A549 (cell line): ENCODE measurements around the gene PARD6B. TPM values are rescaled to one million over a fixed set of nuclear protein-coding genes. Genes with fewer than 3 reads are reported as not detected.

Experiments used
- ATAC-seq, 2 experiments: fragments of 200-7000 bp in 1 of 2; fragments of >200 bp in 1 of 2; cut with Nextera tagmentation in 1 of 2; cut with Tn5 transposase in 1 of 2; 3 replicates each; pipeline versions ENCODE4 v1.8.0 to v1.9.1; 2018 to 2020; ENCODE audit warnings: mild to moderate bottlenecking in 1 of 2, moderate library complexity in 1 of 2
- CTCF ChIA-PET: fragments of 300-600 bp; sonication (Branson Sonifier 250); formaldehyde crosslinking; extraction: SDS; loops from one replicate; lab custom pipeline; 2021; ENCODE audit warnings: antibody characterized with exemption, inconsistent platforms; lab: Yijun Ruan, JAX
- POLR2A ChIA-PET: fragments of 350-600 bp; formaldehyde crosslinking; extraction: SDS; loops from one replicate; lab custom pipeline; 2021; ENCODE audit warnings: antibody characterized with exemption, inconsistent platforms; lab: Yijun Ruan, JAX
- DNase-seq, 2 experiments: peaks; one replicate each; pipeline versions ENCODE4 v3.0.0 to v3.0.0-alpha.2; 2011 to 2016; ENCODE audit warnings: low read depth in 1 of 2, low spot score in 1 of 2
- FAIRE-seq: peaks from 2 replicates; lab custom pipeline; 2011; peaks lifted over from hg19 to GRCh38; lab: Jason Lieb, UNC
- H3K27ac ChIP-seq, 2 experiments: fragments of >200 bp; sonication (Bioruptor Twin); formaldehyde crosslinking; 3 replicates each; pipeline ENCODE4 v1.5.1; 2016 to 2017
- H3K4me1 ChIP-seq: fragments of >200 bp; sonication (Bioruptor Twin); formaldehyde crosslinking; 3 replicates; pipeline ENCODE4 v1.6.1; 2016
- H3K4me2 ChIP-seq: fragments of >200 bp; sonication (Bioruptor Twin); formaldehyde crosslinking; 3 replicates; pipeline ENCODE4 v1.6.1; 2016
- H3K4me3 ChIP-seq: fragments of >200 bp; sonication (Bioruptor Twin); formaldehyde crosslinking; 3 replicates; pipeline ENCODE4 v1.5.1; 2016
- H3K9me3 ChIP-seq: fragments of >200 bp; sonication (Bioruptor Twin); formaldehyde crosslinking; 3 replicates; pipeline ENCODE4 v1.6.1; 2016
- BCL3 ChIP-seq: fragments of >200 bp; sonication (Bioruptor Twin); formaldehyde crosslinking; IDR thresholded peaks from 3 replicates; pipeline ENCODE4 v1.6.1; 2016
- BHLHE40 ChIP-seq: IDR thresholded peaks from 2 replicates; pipeline ENCODE4 v1.6.1; 2012; ENCODE audit warnings: low read depth, low read length, inconsistent platforms
- CEBPB ChIP-seq, 2 experiments: fragments of >200 bp in 1 of 2; sonication (Bioruptor Twin) in 1 of 2; formaldehyde crosslinking in 1 of 2; IDR thresholded peaks; 2 replicates each; pipeline ENCODE4 v1.6.1; 2012 to 2016
- EHF ChIP-seq: fragments of 250-450 bp; sonication (Bioruptor Pico); IDR thresholded peaks from 2 replicates; pipeline ENCODE4 v1.5.0; 2020; ENCODE audit warnings: mild to moderate bottlenecking
- ELK1 ChIP-seq: fragments of 150-350 bp; IDR thresholded peaks from 2 replicates; pipeline ENCODE4 v1.6.1; 2014; ENCODE audit warnings: low read depth, mild to moderate bottlenecking, low read length
- EP300 ChIP-seq, 2 experiments: fragments of >200 bp; sonication (Bioruptor Twin); formaldehyde crosslinking; IDR thresholded peaks; 2 replicates in 1 of 2; 3 replicates in 1 of 2; pipeline ENCODE4 v1.6.1; 2016 to 2017
- FOSB ChIP-seq: fragments of 250-450 bp; sonication (Bioruptor Pico); IDR thresholded peaks from 2 replicates; pipeline ENCODE4 v1.5.0; 2020; ENCODE audit warnings: mild to moderate bottlenecking, moderate library complexity
- HDAC2 ChIP-seq: fragments of 200-600 bp; sonication (generic); IDR thresholded peaks from 2 replicates; pipeline ENCODE4 v1.6.1; 2016
- HEYL ChIP-seq: fragments of 250-450 bp; sonication (Bioruptor Pico); IDR thresholded peaks from 2 replicates; pipeline ENCODE4 v1.8.0; 2021; ENCODE audit warnings: mild to moderate bottlenecking, moderate library complexity
- HMGXB4 ChIP-seq: fragments of 250-450 bp; sonication (Bioruptor Pico); IDR thresholded peaks from 2 replicates; pipeline ENCODE4 v1.5.0; 2021; ENCODE audit warnings: mild to moderate bottlenecking, moderate library complexity, borderline replicate concordance
- JUN ChIP-seq, 2 experiments: fragments of >200 bp; sonication (Bioruptor Twin); formaldehyde crosslinking; IDR thresholded peaks; 2 replicates in 1 of 2; 3 replicates in 1 of 2; pipeline ENCODE4 v1.6.1; 2016 to 2017
- JUNB ChIP-seq: fragments of >200 bp; sonication (Bioruptor Twin); formaldehyde crosslinking; IDR thresholded peaks from 2 replicates; pipeline ENCODE4 v1.6.1; 2016
- KDM1A ChIP-seq: fragments of 200-600 bp; sonication (generic); IDR thresholded peaks from 2 replicates; pipeline ENCODE4 v1.6.1; 2016; ENCODE audit warnings: low read depth, mild to moderate bottlenecking
- MAFK ChIP-seq: fragments of 450-650 bp; IDR thresholded peaks from 2 replicates; pipeline ENCODE4 v1.6.1; 2014; ENCODE audit not compliant: partially characterized antibody
- NPAS2 ChIP-seq: fragments of 250-450 bp; sonication (Bioruptor Pico); IDR thresholded peaks from 2 replicates; pipeline ENCODE4 v1.8.0; 2022; ENCODE audit warnings: mild to moderate bottlenecking, moderate library complexity, borderline replicate concordance
- PHF8 ChIP-seq: fragments of 200-600 bp; sonication (generic); IDR thresholded peaks from 2 replicates; pipeline ENCODE4 v1.6.1; 2016; ENCODE audit warnings: low read depth, mild to moderate bottlenecking, antibody characterized with exemption, moderate library complexity, borderline replicate concordance
- POLR2A ChIP-seq: IDR thresholded peaks from 2 replicates; pipeline ENCODE4 v1.6.1; 2012; ENCODE audit warnings: mild to moderate bottlenecking, low read length
- RARB ChIP-seq: fragments of 250-450 bp; sonication (Bioruptor Pico); IDR thresholded peaks from 2 replicates; pipeline ENCODE4 v1.8.0; 2021; ENCODE audit warnings: mild to moderate bottlenecking, moderate library complexity
- RCOR1 ChIP-seq: fragments of 150-350 bp; IDR thresholded peaks from 2 replicates; pipeline ENCODE4 v1.6.1; 2014; ENCODE audit warnings: antibody characterized with exemption, low read length, low read depth
- RNF2 ChIP-seq: fragments of 200-600 bp; sonication (generic); IDR thresholded peaks from 2 replicates; pipeline ENCODE4 v1.6.1; 2016; ENCODE audit warnings: low read depth, mild to moderate bottlenecking, antibody characterized with exemption, moderate library complexity, borderline replicate concordance
- TFCP2L1 ChIP-seq: fragments of 250-450 bp; sonication (Bioruptor Pico); IDR thresholded peaks from 2 replicates; pipeline ENCODE4 v1.5.0; 2021; ENCODE audit warnings: mild to moderate bottlenecking
- TP53 ChIP-seq: fragments of 250-450 bp; sonication (Bioruptor Pico); IDR thresholded peaks from 2 replicates; pipeline ENCODE4 v1.5.0; 2021; ENCODE audit warnings: mild to moderate bottlenecking, moderate library complexity
- ZSCAN20 ChIP-seq: fragments of 250-450 bp; sonication (Bioruptor Pico); IDR thresholded peaks from 2 replicates; pipeline ENCODE4 v1.8.0; 2022; ENCODE audit warnings: mild to moderate bottlenecking, moderate library complexity
- WGBS: methylation state at CpG from one replicate; pipeline ENCODE4 v1.1.6; 2017; ENCODE audit errors: missing lambda C conversion rate; 5-methylcytosine and 5-hydroxymethylcytosine counted together
- polyA plus RNA-seq, 4 experiments: library from polyadenylated mRNA; depleted of rRNA in 3 of 4; stranded (reverse); fragments of >200 nt; fragmentation: RNase III in 1 of 4; extraction: RNeasy Plus Mini Kit Qiagen cat#74134 plus additional on column Dnase treatment in 1 of 4; gene quantifications; 2 replicates in 3 of 4; 3 replicates in 1 of 4; pipeline ENCODE4 v1.2.3, GENCODE V29; 2011 to 2017
- TF ChIP-seq, protein P1 (sequence below): IDR thresholded peaks from 2 replicates; pipeline ENCODE4 v1.6.1; 2012

Gene PARD6B
- polyA plus RNA-seq, 2 of the 4 experiments (the other 2 are of a cell fraction): 3.1 to 6.4 TPM

DNA sequence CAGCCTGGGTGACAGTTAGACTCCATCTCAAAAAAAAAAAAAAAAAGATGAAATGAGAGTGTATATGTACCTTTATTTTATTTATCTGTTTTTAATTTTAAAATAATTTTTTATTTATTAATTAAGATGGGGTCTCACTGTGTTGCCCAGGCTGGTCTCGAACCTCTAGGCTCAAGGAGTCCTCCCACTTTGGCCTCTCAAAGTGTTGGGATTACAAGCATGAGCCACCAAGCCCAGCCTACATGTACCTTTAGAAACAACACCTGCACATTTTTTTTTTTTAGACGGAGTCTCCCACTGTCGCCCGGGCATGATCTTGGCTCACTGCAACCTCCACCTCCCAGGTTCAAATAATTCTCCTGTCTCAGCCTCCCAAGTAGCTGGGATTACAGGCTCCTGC is 12.1 kb upstream of the PARD6B start:
- CTCF ChIA-PET: interaction anchor here (0.7 to 3.1 kb wide), 8 partner anchors 9 to 94 kb away, joined by 3 to 29 read pairs (median 5); no protein-coding TSS in a partner anchor
- no peak for FAIRE-seq

GRCh38 chr20:50720026-50720425 is 11.4 kb upstream of the PARD6B start:
- Histone ChIP-seq H3K4me3 (no peak overlapping the region), H3K4me1 (peaks cover 31% of the 10 kb centered on the region), H3K4me2 (no peak overlapping the region), H3K9me3 (no peaks in the 10 kb centered on the region), H3K27ac (peak overlapping the region in 1 of 2 experiments; percentile 18; a peak in 3 of 6 replicates)
- FAIRE-seq (no peak), ATAC-seq (no peak), DNase-seq (no peak)
- ChIA-PET POLR2A (no interaction called here), CTCF (interaction anchor here (0.7 to 1.6 kb wide), 5 partner anchors 24 to 94 kb away, joined by 3 to 6 read pairs (median 4); no protein-coding TSS in a partner anchor)
- TF ChIP-seq HEYL (CRISPR knock-in tag) (no peak), HDAC2 (no peak), ELK1 (no peak), MAFK (no peak), HMGXB4 (CRISPR knock-in tag) (no peak), RNF2 (no peak), BHLHE40 (no peak), PHF8 (no peak), CEBPB (IDR thresholded peaks at IDR 0.05) (no peak), JUNB (no peak), NPAS2 (CRISPR knock-in tag) (no peak), JUN (IDR thresholded peaks at IDR 0.05) (no peak)
- 87% methylated on average over 5 of the region's 5 CpGs for WGBS

More for the DNA sequence above, 12.1 kb upstream of the PARD6B start:
- Histone ChIP-seq H3K9me3 (no peaks in the 10 kb centered on the region), H3K4me3 (no peak overlapping the region), H3K4me1 (peaks cover 26% of the 10 kb centered on the region), H3K27ac (no peak overlapping the region; a peak in 2 of 6 replicates), H3K4me2 (no peak overlapping the region)
- WGBS: 98% methylated on average over 4 of the region's 4 CpGs
- no peak for DNase-seq
- no peak for ATAC-seq
- TF ChIP-seq TFCP2L1: no peak
- no peak for TF ChIP-seq TP53 (CRISPR knock-in tag)
- no peak for TF ChIP-seq RCOR1
- TF ChIP-seq, protein P1, sequence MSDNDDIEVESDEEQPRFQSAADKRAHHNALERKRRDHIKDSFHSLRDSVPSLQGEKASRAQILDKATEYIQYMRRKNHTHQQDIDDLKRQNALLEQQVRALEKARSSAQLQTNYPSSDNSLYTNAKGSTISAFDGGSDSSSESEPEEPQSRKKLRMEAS: no peak
- TF ChIP-seq RARB (CRISPR knock-in tag): no peak
- no peak for TF ChIP-seq EHF (CRISPR knock-in tag)
- TF ChIP-seq EP300 (IDR thresholded peaks at IDR 0.05): no peak
- TF ChIP-seq FOSB (CRISPR knock-in tag): no peak
- no peak for TF ChIP-seq BCL3
- POLR2A ChIA-PET: no interaction called here

DNA sequence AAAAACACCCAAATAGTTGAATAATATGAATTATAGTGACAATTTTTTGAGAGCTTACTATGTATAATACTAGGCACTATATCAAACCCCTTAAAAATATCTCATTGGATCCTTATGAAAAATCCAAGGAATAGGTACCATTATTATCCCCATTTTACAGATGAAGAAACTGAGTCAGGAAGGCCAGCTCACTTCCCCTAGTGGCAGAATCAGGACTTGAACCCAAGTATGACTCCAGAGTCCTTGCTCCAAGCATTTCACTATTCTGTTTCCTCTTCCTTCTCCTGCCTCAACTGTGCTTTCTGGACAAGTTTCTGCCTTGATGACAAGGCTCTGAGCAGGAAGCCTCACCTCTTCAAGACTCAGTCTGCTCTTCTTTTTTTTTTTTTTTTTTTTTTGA is 10.8 kb upstream of the PARD6B start:
- no peak for ATAC-seq
- Histone ChIP-seq H3K9me3 (no peaks in the 10 kb centered on the region), H3K27ac (peak overlapping the region in 1 of 2 experiments; percentile 89; a peak in 1 of 6 replicates), H3K4me3 (no peak overlapping the region), H3K4me1 (peaks cover 34% of the 10 kb centered on the region), H3K4me2 (no peak overlapping the region)
- no peak for DNase-seq
- TF ChIP-seq KDM1A: peak; percentile 75; the same call in 1 of the 2 replicates
- TF ChIP-seq POLR2A: no peak
- TF ChIP-seq ZSCAN20 (CRISPR knock-in tag): no peak
- ChIA-PET POLR2A (interaction anchor here (0.7 kb wide), 1 partner anchor 75 kb away, joined by 4 read pairs; no protein-coding TSS in a partner anchor), CTCF (interaction anchor here (0.7 to 1.6 kb wide), 7 partner anchors 12 to 95 kb away, joined by 3 to 6 read pairs (median 3); no protein-coding TSS in a partner anchor)
- no peak for FAIRE-seq
